WI38 (cell line): ENCODE results near the gene CCDC91.

Experiments used
- H3K4me3 ChIP-seq: 2 replicates; pipeline ENCODE4 v1.5.1; 2011; ENCODE audit warnings: low read depth, mild to moderate bottlenecking, control low read depth, low read length
- TF ChIP-seq, protein P1 (sequence below): IDR thresholded peaks from 2 replicates; pipeline ENCODE4 v1.5.1; 2012; ENCODE audit warnings: low read depth, mild to moderate bottlenecking, control low read depth, low read length

The CCDC91 gene

DNA sequence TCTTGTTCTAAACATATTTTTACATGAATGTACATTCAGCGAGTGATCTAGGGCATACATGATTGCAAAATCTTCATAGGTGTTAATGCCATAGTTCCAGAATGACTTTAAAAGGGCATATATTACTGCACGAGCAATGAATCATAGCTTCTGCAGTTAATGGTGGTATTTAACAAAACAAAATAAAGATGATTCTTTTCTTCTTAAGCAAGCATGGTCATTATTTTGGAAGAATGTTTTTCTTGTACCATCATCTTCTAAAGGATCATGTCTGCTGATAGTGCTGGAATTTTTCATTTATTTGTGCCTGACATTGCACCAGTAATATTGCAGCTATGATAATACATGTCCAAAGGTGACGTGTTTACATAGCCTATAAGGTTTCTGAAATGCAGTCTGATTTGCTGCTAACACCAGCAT is 388.6 kb downstream of the CCDC91 start:
- H3K4me3 ChIP-seq: no peak overlapping the region
- TF ChIP-seq, protein P1, sequence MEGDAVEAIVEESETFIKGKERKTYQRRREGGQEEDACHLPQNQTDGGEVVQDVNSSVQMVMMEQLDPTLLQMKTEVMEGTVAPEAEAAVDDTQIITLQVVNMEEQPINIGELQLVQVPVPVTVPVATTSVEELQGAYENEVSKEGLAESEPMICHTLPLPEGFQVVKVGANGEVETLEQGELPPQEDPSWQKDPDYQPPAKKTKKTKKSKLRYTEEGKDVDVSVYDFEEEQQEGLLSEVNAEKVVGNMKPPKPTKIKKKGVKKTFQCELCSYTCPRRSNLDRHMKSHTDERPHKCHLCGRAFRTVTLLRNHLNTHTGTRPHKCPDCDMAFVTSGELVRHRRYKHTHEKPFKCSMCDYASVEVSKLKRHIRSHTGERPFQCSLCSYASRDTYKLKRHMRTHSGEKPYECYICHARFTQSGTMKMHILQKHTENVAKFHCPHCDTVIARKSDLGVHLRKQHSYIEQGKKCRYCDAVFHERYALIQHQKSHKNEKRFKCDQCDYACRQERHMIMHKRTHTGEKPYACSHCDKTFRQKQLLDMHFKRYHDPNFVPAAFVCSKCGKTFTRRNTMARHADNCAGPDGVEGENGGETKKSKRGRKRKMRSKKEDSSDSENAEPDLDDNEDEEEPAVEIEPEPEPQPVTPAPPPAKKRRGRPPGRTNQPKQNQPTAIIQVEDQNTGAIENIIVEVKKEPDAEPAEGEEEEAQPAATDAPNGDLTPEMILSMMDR: no peak

DNA sequence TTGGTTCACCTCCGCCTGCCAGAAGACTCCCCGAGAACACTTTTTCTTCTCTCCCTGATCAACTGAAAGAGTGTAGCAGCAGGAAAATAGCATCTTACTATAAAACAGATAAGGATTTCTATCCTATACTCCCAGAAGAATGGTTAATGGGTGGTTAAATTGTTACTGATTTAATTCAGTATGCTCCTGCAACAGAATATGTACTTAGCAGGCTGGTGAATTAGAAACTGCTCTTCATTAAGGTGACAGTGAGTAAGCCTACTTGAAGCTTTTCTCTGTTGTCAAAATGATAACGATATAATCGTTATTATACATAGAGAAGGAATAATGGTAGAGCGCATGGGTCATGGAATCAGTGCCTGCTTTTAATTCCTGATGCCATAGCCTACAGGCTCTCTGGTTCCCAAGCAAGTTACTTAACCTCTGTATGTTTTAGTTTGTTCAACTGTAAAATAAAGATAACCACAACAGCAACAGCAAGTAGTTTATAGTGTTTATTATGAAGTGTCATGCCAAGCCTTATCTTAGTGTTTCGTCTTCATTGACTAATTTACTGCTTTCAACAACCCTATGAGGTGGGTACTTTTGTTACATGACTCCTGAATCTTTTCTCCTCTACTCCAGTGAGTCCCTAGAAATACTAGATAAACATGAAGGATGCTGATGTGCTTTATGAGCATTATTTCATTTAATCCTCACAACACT is 392.6 kb downstream of the CCDC91 start:
- H3K4me3 ChIP-seq: no peak overlapping the region
- TF ChIP-seq, protein P1: no peak

DNA sequence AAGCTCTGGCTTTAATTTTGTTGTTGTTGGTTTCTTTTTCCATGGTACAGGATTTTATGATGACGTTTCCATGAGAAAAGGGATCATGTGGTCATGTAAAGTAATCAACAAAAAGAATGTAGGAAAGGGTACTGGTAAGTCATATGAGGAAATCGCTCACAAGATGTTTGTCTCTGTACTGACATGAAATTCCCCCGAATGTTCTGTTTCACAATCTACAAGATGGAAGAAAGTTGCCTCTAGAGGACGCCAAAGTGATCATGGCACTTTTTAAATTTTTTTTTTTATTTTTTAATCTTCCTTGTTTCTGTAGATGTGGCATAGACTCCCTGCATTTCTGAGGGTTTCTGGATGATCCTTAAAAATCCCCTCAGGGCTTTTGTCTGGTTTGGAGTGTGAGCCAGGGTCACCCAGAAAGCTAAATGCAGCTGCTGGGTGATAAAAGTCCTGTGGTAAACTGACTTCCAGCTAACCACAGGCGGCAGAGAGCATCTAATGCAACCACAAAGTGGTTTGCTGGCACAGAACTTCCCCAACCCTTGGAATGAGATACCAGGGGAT is 393.5 kb downstream of the CCDC91 start:
- TF ChIP-seq, protein P1: no peak
- no peak overlapping the region for H3K4me3 ChIP-seq

DNA sequence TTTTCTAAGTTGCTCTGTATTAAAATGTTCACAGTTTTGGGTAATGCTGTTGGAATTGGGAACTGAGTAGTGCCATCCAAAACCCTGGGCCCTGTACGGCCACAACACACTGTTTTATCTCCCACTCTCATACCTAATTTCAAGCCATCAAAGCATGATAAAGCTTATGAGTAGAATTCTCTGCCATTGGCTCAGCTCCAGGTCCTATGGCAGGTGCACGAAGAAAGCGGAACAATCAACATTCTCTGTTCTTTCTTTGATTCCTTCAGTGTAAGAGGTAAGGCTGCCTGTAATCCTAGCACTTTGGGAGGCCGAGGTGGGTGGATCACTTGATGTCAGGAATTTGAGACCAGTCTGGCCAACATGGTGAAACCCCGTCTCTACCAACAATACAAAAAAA is 394.9 kb downstream of the CCDC91 start:
- TF ChIP-seq, protein P1: no peak
- no peak overlapping the region for H3K4me3 ChIP-seq

DNA sequence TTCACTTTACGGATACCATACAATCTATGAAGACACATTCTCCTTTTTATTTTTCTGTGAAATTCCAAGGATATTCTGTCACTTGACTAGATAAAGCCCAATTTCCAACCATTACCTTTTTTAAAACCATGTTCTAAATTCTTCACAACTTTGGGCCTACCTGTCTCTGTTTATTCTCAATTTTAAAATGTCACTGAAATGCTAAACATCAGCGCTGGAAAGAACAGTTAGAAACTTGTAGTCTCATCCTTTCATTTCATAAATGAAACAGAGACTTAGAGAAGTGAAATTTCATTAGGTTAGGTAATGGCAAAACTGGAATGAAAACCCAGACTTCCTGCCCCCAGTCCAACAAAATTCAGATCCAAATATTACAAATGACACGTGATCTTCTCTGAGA is 396.2 kb downstream of the CCDC91 start:
- TF ChIP-seq, protein P1: no peak
- no peak overlapping the region for H3K4me3 ChIP-seq

DNA sequence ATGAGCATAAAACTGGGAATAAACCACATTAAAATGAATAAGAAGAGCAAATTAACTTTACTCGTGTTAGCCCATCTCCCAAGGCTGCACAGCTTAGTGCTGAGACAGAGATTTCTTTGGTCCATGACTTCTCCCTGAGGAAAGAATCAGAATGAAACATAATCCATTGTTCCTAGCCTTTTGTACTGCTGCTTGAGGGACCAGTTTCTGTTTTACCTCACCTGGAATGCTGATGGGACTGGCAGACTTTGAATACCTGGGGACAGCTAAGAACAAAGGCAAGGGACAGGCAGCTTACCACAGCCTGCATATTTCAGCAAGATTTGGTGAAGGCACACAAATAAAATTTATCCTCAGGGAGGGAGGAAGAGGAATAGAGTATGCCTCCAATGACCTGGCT is 401.6 kb downstream of the CCDC91 start:
- no peak overlapping the region for H3K4me3 ChIP-seq
- TF ChIP-seq, protein P1: no peak
